Measurements from ENCODE around the gene SCAI. TPM values are rescaled to one million over a fixed set of nuclear protein-coding genes. Genes with fewer than 3 reads are reported as not detected.

The SCAI gene
- total and polyA plus RNA-seq, 7 donors: 0.39 to 5.2 (median 1.8) TPM

DNA sequence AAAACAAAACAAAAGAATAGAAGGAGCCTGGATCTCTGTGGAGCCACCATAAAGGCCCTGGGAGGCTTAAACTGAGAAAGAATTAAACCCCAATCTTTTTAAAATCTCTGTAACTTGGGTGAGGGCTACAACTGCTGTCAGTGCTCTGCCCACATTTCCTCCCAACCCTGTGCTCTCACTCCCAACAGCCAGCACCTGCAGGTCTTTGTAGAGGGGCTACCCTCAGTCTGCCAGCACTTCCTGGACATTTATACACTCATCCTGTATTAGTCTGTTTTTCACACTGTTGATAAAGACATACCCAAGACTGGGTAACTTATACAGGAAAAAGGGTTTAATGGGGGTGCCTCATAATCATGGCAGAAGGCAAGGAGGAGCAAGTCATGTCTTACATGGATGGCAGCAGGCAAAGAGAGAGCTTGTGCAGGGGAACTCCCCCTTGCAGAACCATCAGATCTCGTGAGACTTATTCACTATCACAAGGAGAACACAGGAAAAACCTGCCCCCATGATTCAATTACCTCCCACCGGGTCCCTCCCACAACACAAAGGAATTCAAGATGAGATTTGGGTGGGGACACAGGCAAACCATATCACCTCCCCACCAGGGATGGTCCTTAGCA, 47.4 kb downstream of the SCAI start:
- no peak for TF ChIP-seq CTCF (IDR thresholded peaks at IDR 0.05)
- no peaks in the 10 kb centered on the region for H3K27me3 ChIP-seq (ENCODE audit: insufficient read depth in 3 of 3, low read length in 2 of 3)
- no peaks in the 10 kb centered on the region for H3K36me3 ChIP-seq (ENCODE audit: insufficient read depth in 1 of 2, low read depth in 1 of 2)
- H3K27ac ChIP-seq: no peak overlapping the region
- no peak for DNase-seq
- H3K9me3 ChIP-seq: no peaks in the 10 kb centered on the region
- intact Hi-C loops (cut with DNase I): no loop called here
- no peak overlapping the region for H3K4me3 ChIP-seq
- 93 to 100% (median 95%) methylated on average over 2 of the region's 2 CpGs for WGBS, 3 donors
- no peak for ATAC-seq
- peaks cover 20% of the 10 kb centered on the region for H3K4me1 ChIP-seq

- Histone ChIP-seq H3K4me3 (no peak overlapping the region), H3K4me1 (peaks cover 19% of the 10 kb centered on the region), H3K9me3 (no peaks in the 10 kb centered on the region), H3K27ac (no peak overlapping the region), H3K36me3 (ENCODE audit: insufficient read depth in 1 of 2, low read depth in 1 of 2) (no peaks in the 10 kb centered on the region), H3K27me3 (ENCODE audit: insufficient read depth in 3 of 3, low read length in 2 of 3) (no peaks in the 10 kb centered on the region)
- WGBS, 3 donors: 78 to 84% (median 81%) methylated on average over 3 of the region's 3 CpGs
- TF ChIP-seq CTCF (IDR thresholded peaks at IDR 0.05): no peak
- ATAC-seq: no peak
- DNase-seq: no peak
- intact Hi-C loops (cut with DNase I): loop anchor here in 1 of 2 donors (5.0 kb wide), 1 partner anchor 51 kb away; the partner anchor contains the start of gene SCAI
Observed at GRCh38 chr9:125091121-125091520, 52.2 kb downstream of the SCAI start.

GRCh38 chr9:125089331-125089730, 54.0 kb downstream of the SCAI start:
- no peak for DNase-seq
- no peak for ATAC-seq
- Histone ChIP-seq H3K9me3 (no peaks in the 10 kb centered on the region), H3K4me3 (no peak overlapping the region), H3K36me3 (ENCODE audit: insufficient read depth in 1 of 2, low read depth in 1 of 2) (no peaks in the 10 kb centered on the region), H3K27ac (peak overlapping the region; percentile 18), H3K4me1 (peaks cover 14% of the 10 kb centered on the region), H3K27me3 (ENCODE audit: insufficient read depth in 3 of 3, low read length in 2 of 3) (no peaks in the 10 kb centered on the region)
- intact Hi-C loops (cut with DNase I): no loop called here
- TF ChIP-seq CTCF (IDR thresholded peaks at IDR 0.05): no peak

DNA sequence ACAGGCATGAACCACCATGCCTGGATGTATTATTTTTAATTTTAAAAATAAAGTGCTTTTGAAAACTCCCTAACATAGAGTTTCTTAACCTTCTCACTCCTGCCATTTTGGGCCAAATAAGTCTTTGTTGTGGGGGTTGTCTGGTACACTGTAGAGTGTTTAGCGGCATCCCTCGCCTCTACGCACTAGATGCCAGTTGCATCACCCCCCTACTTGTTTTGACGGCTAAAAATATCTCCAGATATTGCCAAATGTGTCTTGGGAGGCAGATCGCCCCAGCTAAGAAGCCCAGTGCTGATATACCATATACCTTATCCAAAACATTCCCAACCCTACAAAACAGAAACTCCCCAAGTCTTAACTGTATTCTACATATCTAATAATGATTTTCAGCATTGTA, 54.6 kb downstream of the SCAI start:
- Histone ChIP-seq H3K9me3 (no peaks in the 10 kb centered on the region), H3K36me3 (ENCODE audit: insufficient read depth in 1 of 2, low read depth in 1 of 2) (no peaks in the 10 kb centered on the region), H3K27ac (peak overlapping the region; percentile 18), H3K27me3 (ENCODE audit: insufficient read depth in 3 of 3, low read length in 2 of 3) (no peaks in the 10 kb centered on the region), H3K4me1 (peaks cover 14% of the 10 kb centered on the region), H3K4me3 (peak overlapping the region; percentile 2)
- DNase-seq (no peak), ATAC-seq (peak; percentile 70 to 98 (median 86))
- WGBS, 3 donors: 23 to 48% (median 40%) methylated on average over 5 of the region's 5 CpGs
- intact Hi-C loops (cut with DNase I): no loop called here
- no peak for TF ChIP-seq CTCF (IDR thresholded peaks at IDR 0.05)

All from psoas muscle (tissue), 8 donors.